Esophagus muscularis mucosa (tissue), 4 donors: ENCODE measurements around the gene NEXN. TPM values are rescaled to one million over a fixed set of nuclear protein-coding genes. Genes with fewer than 3 reads are reported as not detected.
"Not testable (repeated sequence)": the region's sequence is repeated elsewhere in the genome, so short reads cannot be mapped to it uniquely, and the experiment has no call there.

Experiments
- DNase-seq: peaks from one replicate; pipeline ENCODE4 v3.0.0-alpha.2; 2017; ENCODE audit errors: extremely low spot score
- H3K27ac ChIP-seq, 4 donors: fragments of 200-600 bp; sonication (generic); replicated peaks in 1 of 4; 1 replicate in 3 of 4; 2 replicates in 1 of 4; pipeline ENCODE4 v1.5.1; 2016 to 2019; ENCODE audit warnings: mild to moderate bottlenecking in 1 of 4
- H3K27me3 ChIP-seq, 4 donors: fragments of 200-600 bp; sonication (generic); one replicate each; pipeline versions ENCODE4 v1.5.1 to v1.6.0; 2016 to 2019
- H3K36me3 ChIP-seq, 4 donors: fragments of 200-600 bp; sonication (generic); one replicate each; pipeline ENCODE4 v1.5.1; 2016 to 2019
- H3K4me1 ChIP-seq, 4 donors: fragments of 200-600 bp; sonication (generic); one replicate each; pipeline ENCODE4 v1.5.1; 2016 to 2019
- H3K4me3 ChIP-seq, 4 donors: fragments of 200-600 bp; sonication (generic); 1 replicate in 2 of 4; 2 replicates in 2 of 4; pipeline ENCODE4 v1.5.1; 2016 to 2019; ENCODE audit warnings: mild to moderate bottlenecking in 4 of 4, moderate library complexity in 1 of 4
- H3K9me3 ChIP-seq, 4 donors: fragments of 200-600 bp; sonication (generic); 1 replicate in 3 of 4; 2 replicates in 1 of 4; pipeline ENCODE4 v1.5.1; 2016 to 2019
- EP300 ChIP-seq: sonication (generic); formaldehyde crosslinking; IDR thresholded peaks from one replicate; pipeline ENCODE4 v1.6.1; 2017; ENCODE audit warnings: antibody characterized with exemption
- POLR2A ChIP-seq: fragments of 450-650 bp; IDR thresholded peaks from one replicate; pipeline ENCODE4 v1.6.1; 2017; ENCODE audit warnings: antibody characterized with exemption, moderate library complexity, mild to moderate bottlenecking, low read depth
- POLR2AphosphoS5 ChIP-seq, 2 donors: sonication (generic); formaldehyde crosslinking; IDR thresholded peaks; one replicate each; pipeline ENCODE4 v1.6.1; 2017; ENCODE audit warnings: antibody characterized with exemption in 2 of 2
- WGBS: methylation state at CpG from one replicate; pipeline ENCODE4 v1.1.5; 2018; 5-methylcytosine and 5-hydroxymethylcytosine counted together
- intact Hi-C: fragments of 100-400 bp; cut with DNase I; formaldehyde crosslinking; loops from one replicate; pipeline ENCODE4 v1.15.1; 2023
- total RNA-seq, 4 donors: library from RNA; depleted of rRNA; stranded (reverse); fragments of >200 nt; gene quantifications; one replicate each; pipeline versions ENCODE4 v1.1.0 to v1.2.1, GENCODE V29; 2016
- TF ChIP-seq, protein P1 (sequence below), 3 experiments: fragments of 200-600 bp in 2 of 3; fragments of 450-650 bp in 1 of 3; sonication (generic) in 2 of 3; IDR thresholded peaks; one replicate each; pipeline ENCODE4 v1.5.1; 2017 to 2019; ENCODE audit warnings: antibody characterized with exemption in 3 of 3, mild to moderate bottlenecking in 2 of 3, moderate library complexity in 1 of 3

The NEXN gene
- total RNA-seq, 4 donors from 2014 or later: 153 to 272 (median 240) TPM

- no peak overlapping the region for H3K27ac ChIP-seq
- no peak for TF ChIP-seq POLR2A
- TF ChIP-seq POLR2AphosphoS5 (IDR thresholded peaks at IDR 0.05): peak in 1 of 2 donors; percentile 29
- TF ChIP-seq, protein P1, sequence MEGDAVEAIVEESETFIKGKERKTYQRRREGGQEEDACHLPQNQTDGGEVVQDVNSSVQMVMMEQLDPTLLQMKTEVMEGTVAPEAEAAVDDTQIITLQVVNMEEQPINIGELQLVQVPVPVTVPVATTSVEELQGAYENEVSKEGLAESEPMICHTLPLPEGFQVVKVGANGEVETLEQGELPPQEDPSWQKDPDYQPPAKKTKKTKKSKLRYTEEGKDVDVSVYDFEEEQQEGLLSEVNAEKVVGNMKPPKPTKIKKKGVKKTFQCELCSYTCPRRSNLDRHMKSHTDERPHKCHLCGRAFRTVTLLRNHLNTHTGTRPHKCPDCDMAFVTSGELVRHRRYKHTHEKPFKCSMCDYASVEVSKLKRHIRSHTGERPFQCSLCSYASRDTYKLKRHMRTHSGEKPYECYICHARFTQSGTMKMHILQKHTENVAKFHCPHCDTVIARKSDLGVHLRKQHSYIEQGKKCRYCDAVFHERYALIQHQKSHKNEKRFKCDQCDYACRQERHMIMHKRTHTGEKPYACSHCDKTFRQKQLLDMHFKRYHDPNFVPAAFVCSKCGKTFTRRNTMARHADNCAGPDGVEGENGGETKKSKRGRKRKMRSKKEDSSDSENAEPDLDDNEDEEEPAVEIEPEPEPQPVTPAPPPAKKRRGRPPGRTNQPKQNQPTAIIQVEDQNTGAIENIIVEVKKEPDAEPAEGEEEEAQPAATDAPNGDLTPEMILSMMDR (IDR thresholded peaks at IDR 0.05): no peak
- no peak for TF ChIP-seq EP300
- H3K27me3 ChIP-seq: no peaks in the 10 kb centered on the region
- peaks cover 0 to 28% (median 20%) of the 10 kb centered on the region in 4 donors for H3K4me1 ChIP-seq
- peaks cover 0 to 18% (median 10%) of the 10 kb centered on the region in 4 donors for H3K36me3 ChIP-seq
- no peak for DNase-seq
- no peak overlapping the region for H3K4me3 ChIP-seq
- whole genome bisulfite sequencing: 87% methylated on average over 4 of the region's 4 CpGs
- intact Hi-C loops: no loop called here
- H3K9me3 ChIP-seq: no peaks in the 10 kb centered on the region
These were observed 21.7 kb downstream of the NEXN start for GRCh38 chr1:77910116-77910515.

DNA sequence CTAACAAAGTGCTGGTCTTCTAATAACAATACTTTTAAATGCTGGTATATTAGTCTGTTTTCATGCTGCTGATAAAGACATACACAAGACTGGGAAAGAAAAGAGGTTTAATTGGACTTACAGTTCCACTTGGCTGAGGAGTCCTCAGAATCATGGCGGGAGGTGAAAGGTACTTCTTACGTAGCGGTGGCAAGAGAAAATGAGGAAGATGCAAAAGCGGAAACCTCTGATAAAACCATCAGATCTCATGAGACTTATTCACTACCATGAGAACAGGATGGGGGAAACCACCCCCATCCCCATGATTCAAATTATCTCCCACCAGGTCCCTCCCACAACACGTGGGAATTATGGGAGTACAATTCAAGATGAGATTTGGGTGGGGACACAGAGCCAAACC lies 30.5 kb downstream of the NEXN start:
- H3K27me3 ChIP-seq, H3K9me3 ChIP-seq, intact Hi-C loops, H3K27ac ChIP-seq, H3K4me1 ChIP-seq, H3K4me3 ChIP-seq, DNase-seq: not testable (repeated sequence)
- H3K36me3 ChIP-seq: peaks cover 35 to 82% (median 68%) of the 10 kb centered on the region in 4 donors
- TF ChIP-seq POLR2AphosphoS5 (IDR thresholded peaks at IDR 0.05): peak in 1 of 2 donors; percentile 5
- WGBS: 94% methylated on average over 5 of the region's 5 CpGs

DNA sequence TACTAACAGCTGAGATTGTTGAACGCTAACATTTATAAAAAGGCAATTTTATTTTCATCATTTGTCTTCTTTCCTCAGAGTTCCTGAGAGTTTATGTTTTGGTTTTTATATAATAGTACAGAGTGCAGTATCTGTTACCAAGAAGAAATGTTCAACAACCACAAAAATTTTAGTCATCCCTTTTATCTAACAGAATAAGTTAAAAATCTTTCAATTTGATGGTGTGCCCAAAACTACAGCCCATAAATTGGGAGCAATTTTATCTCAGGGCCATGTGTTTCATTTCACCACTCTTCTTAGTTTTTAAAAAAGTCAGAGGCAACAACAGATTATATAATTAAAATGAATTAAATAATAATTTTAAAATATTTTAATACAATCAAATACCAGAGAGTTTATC lies 37.1 kb downstream of the NEXN start:
- Histone ChIP-seq H3K27ac (peak overlapping the region in 2 of 4 donors; percentile 1 to 24), H3K36me3 (peaks cover 30 to 96% (median 78%) of the 10 kb centered on the region in 4 donors), H3K4me3 (no peak overlapping the region), H3K4me1 (peaks cover 0 to 27% (median 16%) of the 10 kb centered on the region in 4 donors), H3K9me3 (no peaks in the 10 kb centered on the region), H3K27me3 (no peaks in the 10 kb centered on the region)
- intact Hi-C loops: no loop called here
- TF ChIP-seq POLR2A: no peak
- no peak for TF ChIP-seq EP300
- TF ChIP-seq, protein P1 (IDR thresholded peaks at IDR 0.05): no peak
- no peak for TF ChIP-seq POLR2AphosphoS5 (IDR thresholded peaks at IDR 0.05)
- DNase-seq: no peak
- 38% methylated on average over 1 of the region's 1 CpG for WGBS

- Histone ChIP-seq H3K27me3 (no peaks in the 10 kb centered on the region), H3K9me3 (no peaks in the 10 kb centered on the region), H3K27ac (peak overlapping the region; percentile 30 to 53 (median 32)), H3K4me1 (peaks cover 0 to 27% (median 16%) of the 10 kb centered on the region in 4 donors), H3K36me3 (peaks cover 34 to 96% (median 78%) of the 10 kb centered on the region in 4 donors), H3K4me3 (peak overlapping the region in 3 of 4 donors; percentile 7 to 32 (median 20))
- no peak for DNase-seq
- intact Hi-C loops: no loop called here
- WGBS: 56% methylated on average over 2 of the region's 2 CpGs
- no peak for TF ChIP-seq POLR2A
- TF ChIP-seq EP300: no peak
- no peak for TF ChIP-seq POLR2AphosphoS5 (IDR thresholded peaks at IDR 0.05)
- TF ChIP-seq, protein P1 (IDR thresholded peaks at IDR 0.05): no peak
These were observed 37.5 kb downstream of the NEXN start for GRCh38 chr1:77925956-77926355.

DNA sequence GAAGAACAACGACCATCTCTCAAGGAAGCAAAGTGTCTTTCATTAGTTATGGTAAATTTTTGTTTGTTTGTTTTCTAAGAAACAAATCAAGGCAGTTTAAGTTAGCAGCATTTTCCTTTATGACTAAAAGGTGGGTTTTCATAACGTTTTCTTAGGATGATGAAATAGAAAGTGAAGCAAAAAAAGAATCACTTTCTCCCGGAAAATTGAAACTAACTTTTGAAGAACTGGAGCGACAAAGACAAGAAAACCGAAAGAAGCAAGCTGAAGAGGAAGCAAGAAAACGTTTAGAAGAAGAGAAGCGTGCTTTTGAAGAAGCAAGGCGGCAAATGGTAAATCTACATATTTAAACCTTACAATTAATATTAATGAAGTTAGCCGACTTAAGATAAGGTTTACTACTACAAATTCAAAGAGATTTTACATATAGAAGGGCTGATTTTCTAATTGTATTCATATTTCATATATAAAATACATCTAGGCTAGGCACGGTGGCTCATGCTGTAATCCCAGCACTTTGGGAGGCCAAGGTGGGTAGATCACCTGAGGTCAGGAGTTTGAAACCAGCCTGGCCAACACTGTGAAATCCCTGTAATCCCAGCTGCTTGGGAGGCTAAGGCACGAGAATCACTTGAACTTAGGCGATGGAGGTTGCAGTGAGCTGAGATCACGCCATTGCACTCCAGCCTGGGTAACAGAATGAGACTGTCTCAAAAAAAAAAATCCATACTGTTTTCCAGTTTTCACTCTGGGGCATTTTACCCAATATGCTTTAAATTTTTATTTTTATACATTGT lies 38.3 kb downstream of the NEXN start:
- Histone ChIP-seq H3K9me3 (no peaks in the 10 kb centered on the region), H3K4me1 (peaks cover 0 to 27% (median 16%) of the 10 kb centered on the region in 4 donors), H3K27ac (peak overlapping the region; percentile 30 to 53 (median 32)), H3K36me3 (peaks cover 30 to 96% (median 78%) of the 10 kb centered on the region in 4 donors), H3K4me3 (peak overlapping the region; percentile 7 to 32 (median 22)), H3K27me3 (no peaks in the 10 kb centered on the region)
- TF ChIP-seq POLR2AphosphoS5 (IDR thresholded peaks at IDR 0.05): peak in 1 of 2 donors; percentile 48
- no peak for TF ChIP-seq POLR2A
- TF ChIP-seq, protein P1 (IDR thresholded peaks at IDR 0.05): no peak
- no peak for TF ChIP-seq EP300
- WGBS: 66% methylated on average over 13 of the region's 13 CpGs
- DNase-seq: no peak
- intact Hi-C loops: no loop called here
